Keratinocyte (primary cell): ENCODE data around the gene C19orf38.

ENCODE experiments used
- EZH2 ChIP-seq: IDR thresholded peaks from one replicate; pipeline ENCODE4 v1.6.1; 2012; ENCODE audit warnings: inconsistent platforms, mild to moderate bottlenecking, low read length, moderate library complexity
- TF ChIP-seq, protein P1 (sequence below), 3 experiments: IDR thresholded peaks in 1 of 3; conservative IDR thresholded peaks in 1 of 3; optimal IDR thresholded peaks in 1 of 3; 2 replicates in 2 of 3; 3 replicates in 1 of 3; pipeline versions ENCODE3 to v1.5.1; 2011; ENCODE audit warnings: low read length in 3 of 3, mild to moderate bottlenecking in 3 of 3, moderate library complexity in 2 of 3, control low read depth in 1 of 3, inconsistent platforms in 1 of 3; ENCODE audit not compliant: insufficient read depth in 2 of 3; ENCODE audit errors: extremely low read depth in 1 of 3

- no peak for TF ChIP-seq EZH2
- TF ChIP-seq, protein P1, sequence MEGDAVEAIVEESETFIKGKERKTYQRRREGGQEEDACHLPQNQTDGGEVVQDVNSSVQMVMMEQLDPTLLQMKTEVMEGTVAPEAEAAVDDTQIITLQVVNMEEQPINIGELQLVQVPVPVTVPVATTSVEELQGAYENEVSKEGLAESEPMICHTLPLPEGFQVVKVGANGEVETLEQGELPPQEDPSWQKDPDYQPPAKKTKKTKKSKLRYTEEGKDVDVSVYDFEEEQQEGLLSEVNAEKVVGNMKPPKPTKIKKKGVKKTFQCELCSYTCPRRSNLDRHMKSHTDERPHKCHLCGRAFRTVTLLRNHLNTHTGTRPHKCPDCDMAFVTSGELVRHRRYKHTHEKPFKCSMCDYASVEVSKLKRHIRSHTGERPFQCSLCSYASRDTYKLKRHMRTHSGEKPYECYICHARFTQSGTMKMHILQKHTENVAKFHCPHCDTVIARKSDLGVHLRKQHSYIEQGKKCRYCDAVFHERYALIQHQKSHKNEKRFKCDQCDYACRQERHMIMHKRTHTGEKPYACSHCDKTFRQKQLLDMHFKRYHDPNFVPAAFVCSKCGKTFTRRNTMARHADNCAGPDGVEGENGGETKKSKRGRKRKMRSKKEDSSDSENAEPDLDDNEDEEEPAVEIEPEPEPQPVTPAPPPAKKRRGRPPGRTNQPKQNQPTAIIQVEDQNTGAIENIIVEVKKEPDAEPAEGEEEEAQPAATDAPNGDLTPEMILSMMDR (optimal IDR thresholded peaks at IDR 0.05 in 1 of 3, IDR thresholded peaks at IDR 0.05 in 1 of 3, conservative IDR thresholded peaks at IDR 0.05 in 1 of 3; ENCODE audit: extremely low read depth in 1 of 3, insufficient read depth in 2 of 3, low read length in 3 of 3) = no peak
Observed at GRCh38 chr19:10898633-10899032, 50.4 kb downstream of the C19orf38 start.
